ENCODE measurements around the gene VAV2. TPM values are rescaled to one million over a fixed set of nuclear protein-coding genes. Genes with fewer than 3 reads are reported as not detected.

Gene VAV2
- total RNA-seq, 1 donor from 2014 or later: 47.0 TPM

GRCh38 chr9:133964463-133964862 is 27.7 kb downstream of the VAV2 start:
- peaks cover 6% of the 10 kb centered on the region for H3K9me3 Mint-ChIP-seq
- no peak for DNase-seq (ENCODE audit: low read depth, low spot score)
- H3K36me3 Mint-ChIP-seq (ENCODE audit: low read depth): peaks cover 19% of the 10 kb centered on the region
- TF ChIP-seq CTCF (conservative IDR thresholded peaks at IDR 0.05): no peak
- no peaks in the 10 kb centered on the region for H3K27me3 Mint-ChIP-seq (ENCODE audit: low read depth)
- no peak overlapping the region for H3K27ac Mint-ChIP-seq (ENCODE audit: unreplicated experiment)
- H3K4me3 Mint-ChIP-seq: no peak overlapping the region
- H3K4me1 Mint-ChIP-seq: peaks cover 33% of the 10 kb centered on the region

- peaks cover 45% of the 10 kb centered on the region for H3K4me1 Mint-ChIP-seq
- H3K27ac Mint-ChIP-seq (ENCODE audit: unreplicated experiment): no peak overlapping the region
- no peak for DNase-seq (ENCODE audit: low read depth, low spot score)
- H3K4me3 Mint-ChIP-seq: peak overlapping the region; percentile 62
- H3K9me3 Mint-ChIP-seq: peaks cover 6% of the 10 kb centered on the region
- H3K36me3 Mint-ChIP-seq (ENCODE audit: low read depth): peaks cover 19% of the 10 kb centered on the region
- no peak for TF ChIP-seq CTCF (conservative IDR thresholded peaks at IDR 0.05)
- no peaks in the 10 kb centered on the region for H3K27me3 Mint-ChIP-seq (ENCODE audit: low read depth)
Observed at GRCh38 chr9:133963166-133963565, 29.0 kb downstream of the VAV2 start.

- no peak for DNase-seq (ENCODE audit: low read depth, low spot score)
- Mint-ChIP-seq H3K4me3 (no peak overlapping the region), H3K27ac (ENCODE audit: unreplicated experiment) (no peak overlapping the region), H3K27me3 (ENCODE audit: low read depth) (no peaks in the 10 kb centered on the region), H3K9me3 (peaks cover 6% of the 10 kb centered on the region), H3K36me3 (ENCODE audit: low read depth) (peaks cover 16% of the 10 kb centered on the region), H3K4me1 (peaks cover 47% of the 10 kb centered on the region)
- TF ChIP-seq CTCF (conservative IDR thresholded peaks at IDR 0.05): no peak
Observed at GRCh38 chr9:133962341-133962740, 29.8 kb downstream of the VAV2 start.

- Mint-ChIP-seq H3K36me3 (ENCODE audit: low read depth) (peaks cover 14% of the 10 kb centered on the region), H3K4me3 (peak overlapping the region; percentile 61), H3K27ac (ENCODE audit: unreplicated experiment) (no peak overlapping the region), H3K9me3 (peaks cover 6% of the 10 kb centered on the region), H3K27me3 (ENCODE audit: low read depth) (no peaks in the 10 kb centered on the region), H3K4me1 (peaks cover 53% of the 10 kb centered on the region)
- DNase-seq (ENCODE audit: low read depth, low spot score): no peak
- no peak for TF ChIP-seq CTCF (conservative IDR thresholded peaks at IDR 0.05)
Observed at GRCh38 chr9:133961226-133962165, 30.6 kb downstream of the VAV2 start.

GRCh38 chr9:133960568-133961129 is 31.5 kb downstream of the VAV2 start:
- H3K27ac Mint-ChIP-seq (ENCODE audit: unreplicated experiment): peak overlapping the region; percentile 72
- H3K36me3 Mint-ChIP-seq (ENCODE audit: low read depth): peaks cover 10% of the 10 kb centered on the region
- H3K9me3 Mint-ChIP-seq: peaks cover 6% of the 10 kb centered on the region
- peak overlapping the region; percentile 60 for H3K4me3 Mint-ChIP-seq
- H3K4me1 Mint-ChIP-seq: peaks cover 62% of the 10 kb centered on the region
- no peak for TF ChIP-seq CTCF (conservative IDR thresholded peaks at IDR 0.05)
- H3K27me3 Mint-ChIP-seq (ENCODE audit: low read depth): no peaks in the 10 kb centered on the region
- no peak for DNase-seq (ENCODE audit: low read depth, low spot score)
